ENCODE results near the gene GLDC.

- TF ChIP-seq CTCF (IDR thresholded peaks at IDR 0.05) (no peak), ZFX (IDR thresholded peaks at IDR 0.05; ENCODE audit: borderline replicate concordance) (no peak)
Observed at GRCh38 chr9:6549106-6549800, 96.3 kb downstream of the GLDC start.

Data from 22Rv1 (cell line).